Stimulated activated naive CD4-positive, alpha-beta T cell (primary cell): ENCODE data around the gene SPHKAP.
"Not testable (repeated sequence)": the region's sequence is repeated elsewhere in the genome, so short reads cannot be mapped to it uniquely, and the experiment has no call there.

Experiments
- DNase-seq, 6 experiments: peaks; one replicate each; lab custom pipeline; 2025; lab: John Stamatoyannopoulos, UW

SPHKAP gene

DNA sequence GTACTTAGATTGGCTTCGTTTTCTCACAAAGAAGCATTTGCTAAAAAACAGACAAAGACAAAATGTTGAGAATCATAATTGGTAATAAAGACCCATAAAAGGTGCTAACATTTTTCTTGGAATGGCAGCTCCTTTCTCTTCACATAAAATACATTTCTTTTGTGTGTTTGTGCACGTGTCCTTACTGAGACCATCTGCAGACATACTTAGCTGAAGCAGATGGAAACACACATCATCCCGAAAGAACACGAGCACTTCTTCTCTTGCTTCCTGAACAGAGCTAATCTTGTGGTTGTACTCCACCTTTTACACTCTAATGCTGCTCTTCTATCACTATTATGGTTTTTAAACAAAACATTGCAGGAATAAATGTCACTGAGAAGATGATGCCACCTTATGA, 142.5 kb downstream of the SPHKAP start:
- DNase-seq: no peak

DNA sequence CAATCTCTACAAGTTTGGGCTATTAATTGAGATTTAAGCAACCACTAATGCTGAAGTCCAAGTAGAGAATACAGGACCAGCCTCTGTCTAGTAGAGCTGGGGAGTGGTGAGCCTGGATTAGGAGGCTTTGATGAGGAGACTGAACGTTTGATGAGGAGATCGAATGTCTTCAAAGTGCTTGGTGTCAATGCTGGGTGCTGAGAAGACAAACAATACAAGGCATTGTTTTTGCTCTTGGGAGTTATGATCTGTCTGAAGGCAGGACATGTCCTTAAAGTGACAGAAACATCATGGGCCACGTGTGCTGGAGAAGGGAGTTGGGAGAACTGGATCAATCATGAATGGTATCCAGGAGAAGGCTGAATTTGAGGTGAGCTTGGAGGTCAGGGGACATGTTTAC, 143.6 kb downstream of the SPHKAP start:
- no peak for DNase-seq

DNA sequence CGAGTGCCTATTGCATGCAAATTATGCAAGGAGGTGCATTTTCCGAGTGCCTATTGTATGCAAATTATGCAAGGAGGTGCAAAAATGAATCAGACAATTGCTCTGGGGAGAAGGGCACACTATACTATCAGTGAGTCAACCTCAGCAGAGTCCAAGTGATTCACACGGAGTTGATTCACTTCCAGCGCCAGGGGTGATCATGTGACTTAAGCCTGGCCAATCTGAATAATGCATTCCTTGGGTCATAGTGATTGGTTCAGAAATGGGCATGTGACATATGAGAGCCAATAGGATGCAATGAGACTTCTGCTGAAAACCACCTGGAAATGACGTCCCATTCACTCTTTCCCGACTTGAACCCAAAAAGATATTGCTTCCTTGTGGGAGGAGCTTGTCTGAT, 157.9 kb downstream of the SPHKAP start:
- DNase-seq: no peak

DNA sequence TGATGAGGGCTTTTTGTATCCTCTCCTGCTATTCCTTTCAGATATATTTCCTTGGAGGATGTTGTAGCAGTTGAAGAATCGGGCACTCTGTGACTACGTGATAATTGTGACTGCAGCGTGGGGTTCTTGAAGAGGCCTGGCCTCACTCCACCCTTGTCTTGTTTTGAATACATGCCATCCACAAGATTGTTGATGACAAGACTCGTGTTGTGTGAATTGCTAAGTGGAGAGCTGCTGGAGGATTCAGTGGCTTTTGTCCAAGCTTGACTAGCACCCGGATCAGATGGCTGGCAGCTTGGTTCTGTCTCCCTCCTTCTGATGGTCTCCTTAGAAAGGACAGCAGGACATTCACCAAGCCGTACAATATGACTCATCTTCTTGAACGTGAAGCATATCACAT, 163.2 kb downstream of the SPHKAP start:
- DNase-seq: no peak

DNA sequence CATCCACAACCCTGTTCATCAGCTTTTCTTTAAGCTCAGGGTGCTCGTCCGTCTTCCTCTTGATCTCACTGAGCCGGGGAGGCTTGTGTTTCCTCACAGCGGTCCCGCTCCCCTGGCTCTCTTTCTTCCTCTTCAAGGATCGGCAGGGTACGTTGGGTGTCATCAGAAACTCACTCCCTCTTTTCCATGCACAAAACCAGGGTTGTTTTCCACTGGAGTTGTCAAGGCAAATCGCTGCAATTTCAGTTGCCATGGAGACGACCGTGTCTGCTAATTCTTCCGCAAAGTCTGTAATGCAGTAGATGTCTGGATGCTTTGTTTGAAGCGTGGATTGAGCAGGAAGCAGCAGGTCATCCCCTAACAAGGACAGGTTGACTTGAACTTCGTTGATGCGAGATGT, 163.7 kb downstream of the SPHKAP start:
- DNase-seq: no peak

DNA sequence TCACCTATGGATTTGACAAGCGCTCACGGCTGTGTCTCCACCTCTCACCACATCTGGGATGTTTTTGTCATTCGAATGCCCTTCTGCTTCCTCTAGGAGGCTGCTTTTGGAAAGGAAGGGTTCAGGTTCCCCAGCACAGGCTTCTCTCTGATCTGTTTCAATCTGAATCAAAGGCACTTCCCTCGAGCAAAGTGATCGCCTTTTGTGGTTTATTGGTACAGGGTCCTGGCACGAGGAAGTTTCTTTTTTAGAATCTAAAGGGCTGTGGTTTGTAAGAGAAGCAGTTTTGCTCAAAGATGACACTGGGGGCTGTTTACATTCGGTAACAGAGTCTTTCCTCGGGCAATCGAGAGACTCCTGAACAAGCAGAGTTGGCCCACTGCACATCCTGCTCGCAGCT, 165.1 kb downstream of the SPHKAP start:
- no peak for DNase-seq

DNA sequence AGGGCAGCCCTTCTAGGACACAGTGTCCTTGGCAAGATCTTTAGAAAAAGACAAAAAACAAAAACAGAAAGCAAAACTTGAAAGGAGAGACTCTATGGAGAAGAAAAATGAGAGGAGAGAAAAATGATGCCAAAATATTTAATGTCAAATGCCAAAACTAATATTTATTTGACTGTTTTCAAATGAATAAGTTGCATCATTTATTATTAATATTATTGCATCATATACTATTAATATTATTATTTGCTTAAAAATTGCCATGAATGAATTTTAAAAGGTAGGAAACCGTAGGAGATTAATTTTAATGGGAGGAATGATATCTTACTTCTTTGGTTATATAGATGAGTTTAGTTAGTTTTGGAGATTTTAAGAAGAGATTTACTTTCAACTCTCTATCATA, 165.7 kb downstream of the SPHKAP start:
- no peak for DNase-seq

DNA sequence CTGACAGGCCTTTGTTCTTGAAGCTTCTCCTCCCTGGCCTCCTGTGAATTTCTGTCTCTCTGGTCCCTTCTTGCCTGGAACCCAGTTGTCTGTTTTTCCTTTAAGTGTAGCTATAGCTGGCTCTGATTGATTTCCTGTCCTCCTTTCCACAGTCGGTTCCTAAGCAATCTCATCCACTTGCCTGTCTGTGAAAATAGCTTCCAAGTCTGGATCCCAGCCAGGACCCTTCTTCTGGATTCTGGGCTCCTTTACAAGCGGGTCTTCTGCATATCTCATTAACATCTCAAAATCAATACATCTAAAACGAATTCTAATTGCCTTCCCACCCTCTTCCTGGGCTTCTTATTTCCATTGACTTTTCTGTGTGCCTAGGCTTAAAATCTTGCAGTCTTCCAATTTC, 185.1 kb downstream of the SPHKAP start:
- no peak for DNase-seq

DNA sequence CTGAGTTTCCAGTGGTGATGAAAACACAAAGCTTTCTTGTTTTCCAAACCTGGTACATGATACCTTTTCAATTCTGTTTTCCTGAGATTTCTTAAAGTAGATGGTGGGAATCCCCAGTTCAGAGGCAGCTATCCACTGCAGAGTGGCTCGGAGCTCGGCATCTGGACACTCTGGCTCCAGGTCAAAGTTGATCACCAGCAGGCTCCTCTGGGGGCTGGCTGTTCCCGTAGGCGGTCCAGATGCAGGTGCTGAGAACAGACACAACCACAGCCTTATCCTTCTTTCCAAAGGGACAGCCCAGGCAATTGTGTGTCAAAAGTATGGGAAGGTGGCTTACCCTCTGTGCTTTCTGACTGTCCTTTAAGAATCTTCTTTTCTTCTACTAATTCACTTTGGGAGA, 190.6 kb downstream of the SPHKAP start:
- no peak for DNase-seq

DNA sequence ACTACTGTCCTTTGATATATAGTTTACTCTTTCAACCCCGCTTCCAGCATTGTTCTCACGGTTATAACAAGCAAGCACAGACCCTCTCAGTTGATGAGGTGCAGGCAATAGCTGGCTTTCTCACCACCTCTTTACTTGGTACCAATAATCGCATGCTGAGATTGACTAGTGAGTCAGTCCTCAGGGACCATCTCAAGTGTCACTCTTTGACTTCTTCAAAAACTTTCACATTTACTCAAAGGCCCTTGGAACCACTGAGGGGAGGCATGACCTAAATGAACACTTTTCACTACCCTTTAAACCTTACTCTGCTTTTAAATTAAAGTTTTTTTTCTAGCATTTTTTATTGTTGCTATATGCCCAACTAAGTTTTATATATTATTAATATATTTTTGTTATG, 208.2 kb downstream of the SPHKAP start:
- no peak for DNase-seq

DNA sequence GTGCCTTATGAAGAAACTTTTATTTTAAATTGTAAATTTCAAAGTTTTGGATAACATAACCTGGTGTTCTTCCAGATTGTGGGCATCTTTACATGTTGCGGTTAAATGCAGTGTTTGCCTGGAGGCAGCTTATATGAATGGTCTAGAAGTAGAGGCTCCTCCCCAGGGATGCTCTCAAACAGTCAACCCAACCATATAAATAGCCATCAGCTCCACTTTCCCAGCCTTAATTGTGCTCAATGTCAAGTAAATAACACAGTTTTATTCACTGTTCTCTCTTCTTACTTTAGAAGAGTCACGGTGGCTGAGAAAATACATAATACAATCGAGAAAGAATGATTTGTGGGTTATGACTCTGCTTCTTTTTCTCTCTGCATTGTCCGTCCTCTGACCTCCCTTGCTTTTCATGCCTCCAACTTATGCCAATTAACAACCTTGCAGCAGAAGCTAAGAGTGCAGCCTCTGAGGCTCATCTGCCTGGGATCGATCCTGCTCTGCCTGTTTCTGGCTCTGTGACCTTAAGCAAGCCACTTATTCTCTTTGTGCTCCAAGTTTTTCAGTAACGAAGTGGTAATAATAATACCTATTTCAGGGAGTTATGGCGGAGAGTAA, 209.8 kb downstream of the SPHKAP start:
- DNase-seq: no peak

DNA sequence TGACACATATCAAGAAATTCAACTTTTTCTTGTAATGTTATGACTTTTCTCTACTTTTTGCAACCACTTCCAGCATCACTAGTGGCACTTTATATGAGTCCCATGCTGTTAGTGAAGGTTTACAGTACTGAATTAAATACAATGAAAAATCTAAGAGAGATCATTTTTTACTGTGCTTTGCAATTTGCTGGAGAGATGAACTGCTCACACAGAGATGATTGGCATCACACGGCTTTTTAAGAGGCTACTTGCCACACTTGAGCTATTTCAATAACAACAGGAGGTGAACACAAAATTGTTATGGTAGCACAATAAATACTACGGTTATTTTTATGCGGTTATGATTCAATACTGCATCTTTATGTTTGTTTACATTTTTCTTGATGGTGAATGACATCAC, 221.2 kb downstream of the SPHKAP start:
- no peak for DNase-seq

DNA sequence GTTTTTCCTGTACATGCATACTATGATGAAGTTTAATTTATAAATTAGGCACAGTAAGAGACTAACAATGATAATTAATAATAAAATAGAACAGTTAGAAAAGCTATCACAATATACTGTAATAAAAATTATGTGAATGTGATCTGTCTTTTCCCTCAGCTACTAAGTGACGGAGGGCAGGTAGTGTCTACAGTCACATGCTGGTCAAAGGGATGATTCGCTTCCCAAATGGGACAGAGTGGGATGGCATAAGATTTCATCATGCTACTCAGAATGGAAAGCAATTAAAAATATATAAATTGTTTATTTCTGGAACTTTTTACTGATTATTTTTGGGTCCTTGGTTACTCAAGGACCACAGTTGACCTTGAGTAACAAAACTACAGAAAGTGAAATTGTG, 238.5 kb downstream of the SPHKAP start:
- no peak for DNase-seq

DNA sequence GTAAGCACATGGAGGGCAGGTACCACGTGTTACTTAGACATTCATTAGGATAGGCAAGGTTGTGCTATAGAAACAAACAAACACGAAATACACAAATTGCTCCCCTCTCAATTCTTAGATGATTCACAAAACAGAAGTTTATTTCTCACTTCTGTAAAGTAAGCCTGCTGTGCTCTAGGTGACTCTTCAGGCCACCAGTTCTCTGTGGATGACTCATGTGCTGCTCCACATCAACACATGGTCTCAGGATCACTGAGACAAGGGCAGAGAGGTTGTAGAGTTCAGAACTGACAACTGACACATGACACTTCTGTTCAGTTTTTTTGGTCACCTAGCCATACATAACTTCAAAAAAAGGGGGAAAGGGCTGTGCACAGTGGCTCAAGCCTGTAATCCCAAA, 239.5 kb downstream of the SPHKAP start:
- DNase-seq: no peak

DNA sequence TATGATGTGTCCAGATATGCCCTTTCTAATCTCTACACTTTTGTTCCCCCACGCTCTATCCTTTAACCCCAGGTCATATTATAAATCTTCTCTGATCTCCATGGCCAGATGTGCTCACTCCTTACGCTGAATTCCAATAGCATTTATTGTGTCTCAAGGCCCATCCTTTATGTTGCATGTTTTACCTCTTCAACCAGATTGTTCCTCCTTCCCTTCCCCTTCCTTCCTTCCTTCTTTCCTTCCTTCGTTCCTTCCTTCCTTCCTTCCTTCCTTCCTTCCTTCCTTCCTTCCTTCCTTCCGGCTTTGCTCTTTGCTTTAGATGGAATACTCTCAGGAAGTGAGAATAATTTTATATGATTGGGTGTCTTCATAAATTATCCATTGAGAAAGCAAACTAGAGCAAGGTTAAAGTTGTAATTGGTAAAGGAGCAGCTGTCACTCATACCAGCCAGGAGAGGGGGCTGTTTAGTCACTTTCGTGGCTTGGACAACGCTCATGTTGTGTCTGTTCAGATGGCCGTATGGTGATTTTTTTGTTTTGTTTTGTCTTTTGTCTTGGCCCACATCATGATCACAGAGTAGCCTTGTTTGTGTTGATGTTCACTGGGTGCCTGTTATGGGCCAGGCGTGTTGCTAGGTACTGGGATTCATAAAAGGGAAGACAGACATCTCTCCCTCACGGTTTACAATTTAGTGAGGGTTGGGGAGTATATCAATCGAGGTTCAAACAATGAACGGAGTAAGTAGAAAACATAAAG, 242.0 kb downstream of the SPHKAP start:
- no peak for DNase-seq

DNA sequence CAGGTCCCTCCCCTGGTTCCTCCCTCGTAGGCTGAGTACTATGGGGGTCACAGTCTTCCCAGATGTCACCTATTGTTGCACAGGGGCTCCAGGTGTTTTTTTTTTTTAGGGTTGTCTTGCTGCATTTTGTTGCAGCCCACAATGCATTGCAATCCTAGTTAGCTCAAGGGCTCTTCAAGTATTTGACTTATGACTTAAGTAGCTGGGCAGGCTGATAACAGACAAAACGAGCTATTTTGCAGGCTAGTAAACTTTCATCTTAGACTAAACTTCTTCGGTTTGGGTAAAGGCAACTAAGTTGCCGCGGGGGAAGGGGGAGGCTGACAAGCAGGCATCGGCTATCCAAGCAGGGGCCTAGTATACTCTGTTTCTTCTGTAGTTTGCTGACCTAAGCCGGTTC, 245.2 kb downstream of the SPHKAP start:
- DNase-seq: not testable (repeated sequence)

DNA sequence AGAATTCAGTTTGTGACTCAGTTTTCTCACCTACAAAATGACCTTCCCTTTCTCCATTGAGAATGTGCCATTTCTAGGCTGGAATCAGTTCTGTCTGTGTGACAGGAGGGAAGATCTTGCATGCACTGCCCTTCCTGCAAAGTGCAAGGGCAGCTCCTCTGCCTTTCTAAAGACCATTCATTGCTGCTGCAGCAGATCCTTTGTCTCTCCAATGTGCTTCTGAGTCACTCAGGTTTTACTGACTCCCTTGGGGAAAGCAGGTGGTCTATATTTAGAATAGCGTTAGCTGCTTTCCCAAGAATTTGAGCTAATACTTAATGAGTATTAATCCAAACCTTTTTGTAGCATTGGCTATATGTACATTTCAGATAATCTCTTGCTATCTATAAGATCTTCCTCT, 247.6 kb downstream of the SPHKAP start:
- no peak for DNase-seq

DNA sequence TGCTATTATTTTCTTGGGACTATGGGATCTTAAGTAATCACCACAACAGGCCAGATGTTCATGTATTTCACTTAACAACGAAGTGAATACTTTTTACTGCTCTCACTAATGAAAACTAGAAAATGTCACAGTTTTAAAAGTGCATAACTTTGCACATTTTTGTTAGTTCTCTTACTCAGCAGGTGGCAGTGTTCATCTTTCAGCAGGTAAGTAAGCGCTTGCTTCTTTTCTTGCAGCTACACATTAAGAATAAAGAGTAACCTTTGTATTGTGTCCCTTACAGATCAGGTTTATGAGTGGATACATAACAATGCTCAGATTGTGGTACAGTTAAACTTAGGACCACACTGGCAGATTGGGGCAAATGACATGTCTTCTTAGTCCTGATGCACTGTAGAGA, 249.1 kb downstream of the SPHKAP start:
- DNase-seq: no peak

DNA sequence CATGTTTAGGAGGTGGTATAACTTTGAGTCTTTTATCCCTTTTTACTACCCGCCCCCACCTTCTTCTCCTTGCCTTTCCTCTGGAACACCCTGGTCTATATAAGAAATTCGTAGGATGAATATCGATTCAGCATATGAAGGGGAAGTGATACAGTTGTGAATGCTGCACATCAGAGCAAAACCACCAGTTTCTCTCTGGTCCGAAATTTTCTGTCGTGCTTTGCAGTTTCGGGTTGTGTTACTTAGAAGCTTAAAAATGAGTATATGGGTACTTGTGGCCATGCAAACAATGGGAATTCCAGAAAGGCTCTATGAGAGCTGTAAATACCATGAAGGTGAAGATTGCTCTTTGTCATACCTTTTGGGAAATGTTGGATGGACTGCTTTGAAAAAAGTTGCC, 249.5 kb downstream of the SPHKAP start:
- no peak for DNase-seq
